Measurements from ENCODE around the gene ZNF263. TPM values are rescaled to one million over a fixed set of nuclear protein-coding genes. Genes with fewer than 3 reads are reported as not detected.

The ZNF263 gene
- 37.0 and 63.5 TPM in 2 replicates for total RNA-seq (2014; rRNA removed; shearing (Covaris generic))

GRCh38 chr16:3282730-3283542 lies at the start of gene ZNF263:
TSS of gene ZNF263 (plus strand) at chr16:3283491. CDS start at chr16:3283819, 328 bp downstream.
- DNase-seq (ENCODE audit: low spot score) = peak; percentile 99

DNA sequence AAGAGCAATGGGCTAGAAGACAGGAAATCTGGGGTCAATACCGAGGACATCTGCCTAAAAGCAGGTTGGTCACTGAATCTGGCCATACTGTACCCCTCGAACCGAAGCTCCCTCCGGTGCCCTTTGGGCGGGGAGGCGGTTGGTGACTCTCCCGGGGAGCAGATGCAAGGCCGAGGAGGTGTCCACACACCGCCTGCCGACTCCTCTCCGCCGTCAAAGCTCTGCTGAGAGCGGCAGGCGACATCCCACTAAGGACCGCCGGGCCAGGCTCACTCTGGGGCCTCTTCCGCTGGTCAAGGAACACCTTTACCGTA lies 48.8 kb upstream of the ZNF263 start:
- DNase-seq (ENCODE audit: low spot score) = no peak

DNA sequence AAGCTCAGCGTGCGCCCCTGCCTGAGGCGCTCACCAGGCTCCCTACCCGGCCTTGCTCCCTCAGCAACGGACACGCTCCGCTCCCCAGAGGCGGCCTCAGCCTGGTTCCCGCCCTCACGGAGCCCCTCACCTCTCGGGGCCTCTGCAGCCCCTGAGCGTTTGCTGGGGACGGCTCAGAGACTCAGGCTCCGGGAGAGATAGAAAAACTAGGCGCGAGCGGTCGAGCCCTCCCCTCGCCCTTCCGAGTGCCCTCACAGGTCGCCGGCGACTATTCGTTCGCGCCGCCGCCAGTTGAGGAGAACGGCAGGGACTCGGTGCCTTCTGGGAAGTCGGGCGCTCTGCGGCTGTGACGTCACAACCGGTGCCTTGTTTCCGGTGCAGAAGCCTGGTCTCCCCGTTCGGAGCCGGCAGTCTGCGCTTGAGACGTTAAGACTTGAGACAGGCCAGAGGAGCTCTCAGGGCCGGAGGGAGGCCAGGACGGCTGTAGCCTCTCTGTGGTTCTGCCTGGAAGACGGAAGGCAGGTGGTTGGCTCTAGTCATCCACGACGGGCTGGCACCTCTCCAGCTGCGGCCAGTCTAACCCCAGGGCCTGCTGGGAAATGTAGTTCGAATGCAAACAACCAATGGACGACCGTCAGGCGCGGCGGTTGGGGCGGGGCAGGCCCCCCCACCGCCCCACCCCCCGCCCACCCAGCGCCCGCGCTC lies 48.3 kb upstream of the ZNF263 start, which contains the start of gene ZNF200:
Gene ZNF200, minus strand, starts transcription at position 302 of the 705 bp plus-strand sequence. CDS start 1,403 bp downstream, outside the sequence.
- peak; percentile 94 for DNase-seq (ENCODE audit: low spot score)

DNA sequence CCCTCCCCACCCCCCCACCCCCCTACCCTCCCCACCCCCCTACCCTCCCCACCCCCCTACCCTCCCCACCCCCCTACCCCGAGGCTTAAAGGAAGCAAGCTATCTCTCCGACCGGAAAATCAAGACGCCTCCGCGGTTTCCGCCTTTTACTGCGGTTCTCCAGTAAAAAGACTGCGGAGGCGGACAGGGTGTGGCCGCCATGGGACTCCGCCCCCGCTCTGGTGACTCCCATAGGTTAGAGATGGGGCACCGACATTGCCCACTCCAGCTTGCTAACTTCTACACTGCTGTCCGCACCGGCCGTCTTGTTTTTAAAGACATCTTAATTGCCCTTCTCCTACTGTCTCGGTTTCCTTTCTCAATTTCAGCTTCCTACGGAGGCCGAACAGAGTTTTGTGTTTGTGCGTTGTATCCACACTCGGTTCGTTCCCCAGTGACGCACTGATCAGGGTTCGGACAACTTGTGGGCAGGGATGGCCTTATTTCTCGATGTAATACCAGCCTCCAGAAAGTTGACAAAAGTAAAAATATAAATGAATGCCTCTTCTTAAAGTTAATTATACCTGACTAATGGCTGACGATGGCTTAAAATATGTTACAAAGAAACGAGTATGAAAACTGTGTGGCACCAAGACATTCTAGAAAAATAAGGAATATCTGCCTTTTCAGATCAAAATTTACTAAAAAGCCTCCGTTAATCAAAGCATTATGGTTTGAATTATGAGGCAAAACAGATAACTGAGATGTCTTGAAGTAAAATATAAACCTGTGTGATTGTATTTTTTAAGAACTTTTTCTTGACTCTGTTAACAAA lies 47.2 kb upstream of the ZNF263 start:
- DNase-seq (ENCODE audit: low spot score) = no peak

DNA sequence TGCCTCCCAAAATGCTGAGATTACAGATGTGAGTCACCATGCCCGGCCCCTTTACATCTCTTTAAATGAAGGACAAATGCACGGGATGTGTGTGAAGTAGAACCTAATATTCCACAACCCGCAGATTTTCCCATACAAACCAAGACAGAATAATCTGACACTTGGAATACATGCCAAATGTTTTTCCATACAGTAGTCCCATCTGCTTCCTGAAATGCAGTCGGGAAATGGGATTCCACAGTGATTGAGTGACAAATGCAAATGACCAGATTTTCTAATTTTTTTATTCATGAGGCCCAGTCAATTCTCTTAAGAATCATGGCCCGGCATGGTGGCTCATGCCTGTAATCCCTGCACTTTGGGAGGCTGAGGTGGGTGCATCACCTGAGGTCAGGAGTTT lies 41.5 kb upstream of the ZNF263 start:
- no peak for DNase-seq (ENCODE audit: low spot score)

DNA sequence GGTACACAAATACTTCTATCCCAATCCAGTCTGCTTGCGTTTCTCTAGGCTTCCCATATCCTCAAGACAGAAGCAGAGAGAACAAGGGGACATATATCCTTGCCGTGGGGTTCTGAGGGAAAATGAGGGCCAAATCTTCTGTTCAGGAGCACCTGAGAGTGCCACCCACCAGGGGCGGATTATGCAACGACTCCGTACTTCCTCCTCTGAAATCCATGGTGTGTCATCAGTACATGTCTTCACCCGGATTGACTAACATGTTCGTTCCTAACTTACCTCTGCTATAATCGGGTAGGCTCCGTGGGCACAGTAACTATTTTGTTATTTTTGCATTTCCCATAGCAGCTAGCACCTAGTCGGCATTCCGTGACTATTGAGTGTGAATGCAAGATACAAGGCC lies 40.6 kb upstream of the ZNF263 start:
- DNase-seq (ENCODE audit: low spot score) = no peak

DNA sequence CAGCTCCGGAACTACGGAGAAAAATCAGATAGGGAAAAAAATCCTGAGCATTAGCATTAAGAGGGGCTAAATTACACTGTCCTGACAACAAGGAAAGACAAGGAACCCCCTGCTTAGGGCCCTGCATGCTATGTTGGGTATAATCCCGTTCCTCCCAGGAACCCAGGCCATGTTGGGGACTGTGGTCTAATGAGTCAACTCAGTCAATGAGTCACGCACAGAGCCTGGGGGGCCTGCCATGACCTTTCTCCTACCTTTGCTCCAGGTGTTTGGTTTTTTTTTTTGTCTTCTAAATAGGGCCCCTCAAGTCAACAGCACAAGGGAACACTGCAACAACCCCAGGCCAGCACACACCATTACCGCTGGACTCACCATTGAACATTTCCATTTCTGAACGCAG lies 39.4 kb upstream of the ZNF263 start:
- no peak for DNase-seq (ENCODE audit: low spot score)

- DNase-seq (ENCODE audit: low spot score) = no peak
These were observed 37.3 kb upstream of the ZNF263 start for GRCh38 chr16:3246002-3246401.

GRCh38 chr16:3246876-3247275 lies 36.4 kb upstream of the ZNF263 start:
- DNase-seq (ENCODE audit: low spot score) = no peak

DNA sequence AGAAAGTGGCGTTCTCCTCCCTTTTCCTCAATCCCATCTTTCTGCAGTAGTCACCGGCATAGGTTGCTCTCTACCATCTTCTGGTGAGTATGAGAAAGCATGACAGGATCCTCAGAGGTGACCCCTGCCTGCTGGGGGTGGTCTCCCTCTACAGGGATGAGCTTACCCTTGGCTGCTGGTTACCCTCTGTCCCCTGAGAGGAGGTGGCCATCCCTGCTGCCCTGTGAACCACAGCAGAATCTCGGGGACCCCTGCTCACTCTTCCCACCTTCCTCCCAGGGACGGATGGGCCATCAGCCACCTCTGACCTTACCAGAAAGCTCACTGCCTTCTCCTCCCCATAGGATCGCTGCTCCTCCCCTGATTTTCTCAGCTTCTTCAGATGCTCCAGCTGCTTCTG lies 34.7 kb upstream of the ZNF263 start:
- no peak for DNase-seq (ENCODE audit: low spot score)

DNA sequence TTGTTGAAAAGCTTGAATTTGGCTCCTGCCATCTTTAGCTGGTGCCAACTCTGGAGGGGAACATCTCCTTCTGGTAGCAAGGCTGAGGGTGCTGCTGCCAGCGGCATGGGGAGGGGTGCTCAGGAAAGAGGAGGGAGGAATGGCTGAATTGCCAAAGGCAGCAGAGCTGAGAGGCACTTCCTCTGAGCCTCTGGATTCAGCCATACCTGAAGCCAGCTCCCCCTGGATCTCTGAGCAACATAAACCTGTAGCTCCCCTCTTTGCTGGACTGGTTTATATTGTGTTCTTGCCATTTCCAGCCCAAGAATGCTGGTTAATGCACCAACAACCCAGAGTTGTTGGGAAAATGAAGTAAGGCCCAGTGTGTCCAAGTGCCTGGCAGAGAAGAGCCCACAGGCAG lies 34.3 kb upstream of the ZNF263 start:
- no peak for DNase-seq (ENCODE audit: low spot score)

GRCh38 chr16:3249451-3249850 lies 33.8 kb upstream of the ZNF263 start:
- DNase-seq (ENCODE audit: low spot score) = no peak

DNA sequence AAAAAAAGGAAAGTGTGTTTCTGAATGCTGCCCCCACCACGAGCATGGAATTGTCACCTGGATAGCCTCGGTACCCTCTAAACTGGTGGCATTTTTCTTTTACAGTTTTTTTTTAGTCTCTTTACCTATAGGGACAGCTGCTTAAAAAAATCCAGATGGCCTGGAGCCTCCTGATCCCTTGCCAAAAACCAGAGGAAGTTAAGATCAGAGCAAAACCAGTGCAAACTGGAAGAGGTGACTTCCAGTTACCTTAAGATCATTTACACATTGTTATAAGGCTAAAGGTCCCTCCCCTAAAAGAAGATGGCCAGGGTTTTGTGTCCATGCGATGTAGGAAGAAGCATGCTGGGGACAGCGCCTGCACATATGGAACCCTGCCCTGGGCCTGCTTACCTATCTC lies 30.3 kb upstream of the ZNF263 start:
- DNase-seq (ENCODE audit: low spot score) = no peak

GRCh38 chr16:3254309-3254708 lies 29.0 kb upstream of the ZNF263 start:
- DNase-seq (ENCODE audit: low spot score) = no peak

- DNase-seq (ENCODE audit: low spot score) = no peak
These were observed 27.0 kb upstream of the ZNF263 start, which contains the start of gene MEFV for GRCh38 chr16:3256146-3256865. TSS of gene MEFV (minus strand) at chr16:3256633. CDS start at chr16:3256587, 46 bp downstream.

- peak; percentile 18 for DNase-seq (ENCODE audit: low spot score)
These were observed 26.3 kb upstream of the ZNF263 start for GRCh38 chr16:3256866-3257465.

DNA sequence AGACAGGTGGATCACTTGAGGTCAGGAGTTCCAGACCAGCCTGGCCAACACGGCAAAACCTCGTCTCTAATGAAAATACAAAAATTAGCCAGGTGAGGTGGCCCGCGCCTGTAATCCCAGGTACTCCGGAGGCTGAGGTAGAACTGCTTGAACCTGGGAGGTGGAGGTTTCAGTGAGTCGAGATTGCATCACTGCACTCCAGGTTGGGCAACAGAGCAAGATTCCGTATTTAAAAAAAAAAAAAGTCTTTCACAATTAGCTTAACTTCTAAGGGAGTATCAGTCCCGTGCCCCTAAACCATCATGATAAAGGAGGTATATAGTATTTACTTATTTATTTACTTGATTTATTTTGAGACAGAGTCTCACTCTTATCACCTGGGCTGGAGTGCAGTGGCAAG lies 23.5 kb upstream of the ZNF263 start:
- no peak for DNase-seq (ENCODE audit: low spot score)

DNA sequence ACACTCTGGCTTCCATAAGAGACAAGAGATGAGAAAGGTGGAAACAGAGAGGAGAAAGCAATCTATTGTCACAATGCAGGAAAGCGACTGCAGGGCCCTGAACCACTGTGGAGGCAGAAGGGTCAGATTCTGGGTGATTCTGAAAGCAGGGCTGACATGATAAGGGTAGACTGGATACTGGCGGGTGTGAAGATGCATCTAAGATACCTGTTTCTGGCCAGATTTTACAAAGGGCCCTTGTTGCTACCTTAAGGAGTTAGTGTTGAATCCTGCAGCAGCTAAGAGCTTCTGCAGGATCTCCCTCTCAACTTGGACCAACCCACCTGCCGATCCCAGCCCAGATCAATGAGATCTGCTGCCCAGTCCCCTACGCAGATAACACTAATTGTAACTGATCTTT lies 20.8 kb upstream of the ZNF263 start:
- no peak for DNase-seq (ENCODE audit: low spot score)

- DNase-seq (ENCODE audit: low spot score) = peak; percentile 96
These were observed 18.9 kb upstream of the ZNF263 start for GRCh38 chr16:3264137-3265036.
